GM19025 (cell line): Measurements from ENCODE around the gene PITPNM3.

Experiments
- ATAC-seq: cut with Tn5 transposase; IDR thresholded peaks from one replicate; pipeline ENCODE4 v1.9.1; 2021; ENCODE audit warnings: mild to moderate bottlenecking, low read depth, moderate library complexity; ENCODE audit not compliant: unreplicated experiment

The PITPNM3 gene

GRCh38 chr17:6452471-6453266, 103.7 kb downstream of the PITPNM3 start:
- ATAC-seq: no peak

- no peak for ATAC-seq
These were observed 105.2 kb downstream of the PITPNM3 start for GRCh38 chr17:6450926-6451832.

- ATAC-seq: no peak
These were observed 107.0 kb downstream of the PITPNM3 start for GRCh38 chr17:6449307-6449706.

- no peak for ATAC-seq
These were observed 107.9 kb downstream of the PITPNM3 start for GRCh38 chr17:6448473-6448872.

- ATAC-seq: no peak
These were observed 109.7 kb downstream of the PITPNM3 start for GRCh38 chr17:6446516-6447100.

GRCh38 chr17:6444571-6445335, 111.6 kb downstream of the PITPNM3 start:
- ATAC-seq: no peak

- peak; percentile 82 for ATAC-seq
These were observed 112.4 kb downstream of the PITPNM3 start, which contains the start of gene PIMREG for GRCh38 chr17:6443692-6444570. PIMREG (plus strand) TSS chr17:6444455; CDS start chr17:6445111, 656 bp downstream.

GRCh38 chr17:6442775-6443174, 113.6 kb downstream of the PITPNM3 start:
- no peak for ATAC-seq

- ATAC-seq: no peak
These were observed 116.4 kb downstream of the PITPNM3 start for GRCh38 chr17:6439951-6440350.

- no peak for ATAC-seq
These were observed 118.4 kb downstream of the PITPNM3 start for GRCh38 chr17:6437956-6438355.

GRCh38 chr17:6437466-6437865, 118.9 kb downstream of the PITPNM3 start:
- ATAC-seq: no peak

GRCh38 chr17:6435968-6436367, 120.4 kb downstream of the PITPNM3 start:
- ATAC-seq: no peak

GRCh38 chr17:6435051-6435450, 121.3 kb downstream of the PITPNM3 start, which contains the start of gene AIPL1:
AIPL1 (minus strand) TSS chr17:6435121; CDS start chr17:6435104, 17 bp downstream.
- no peak for ATAC-seq

- no peak for ATAC-seq
These were observed 125.6 kb downstream of the PITPNM3 start for GRCh38 chr17:6430769-6431168.

GRCh38 chr17:6429266-6429665, 127.1 kb downstream of the PITPNM3 start:
- ATAC-seq: no peak

- no peak for ATAC-seq
These were observed 128.0 kb downstream of the PITPNM3 start for GRCh38 chr17:6428207-6428965.

GRCh38 chr17:6427279-6427781, 129.0 kb downstream of the PITPNM3 start:
- no peak for ATAC-seq

GRCh38 chr17:6426356-6427101, 129.8 kb downstream of the PITPNM3 start:
- no peak for ATAC-seq
